NCI-H2029 (cell line): Measurements from ENCODE around the gene VTI1A.

Experiments used
- DNase-seq: peaks from one replicate; lab custom pipeline; 2025; lab: John Stamatoyannopoulos, UW

Gene VTI1A

GRCh38 chr10:112546474-112546873, 99.5 kb downstream of the VTI1A start:
- no peak for DNase-seq

GRCh38 chr10:112548535-112549276, 101.7 kb downstream of the VTI1A start:
- no peak for DNase-seq

- no peak for DNase-seq
Observed at GRCh38 chr10:112552593-112553110, 105.6 kb downstream of the VTI1A start.

- DNase-seq: no peak
Observed at GRCh38 chr10:112553315-112553714, 106.3 kb downstream of the VTI1A start.

GRCh38 chr10:112554263-112554662, 107.2 kb downstream of the VTI1A start:
- DNase-seq: no peak

GRCh38 chr10:112557197-112557596, 110.2 kb downstream of the VTI1A start:
- DNase-seq: no peak

- DNase-seq: no peak
Observed at GRCh38 chr10:112558476-112559142, 111.6 kb downstream of the VTI1A start.

- no peak for DNase-seq
Observed at GRCh38 chr10:112559349-112559748, 112.3 kb downstream of the VTI1A start.

GRCh38 chr10:112562122-112562521, 115.1 kb downstream of the VTI1A start:
- no peak for DNase-seq

GRCh38 chr10:112562809-112563663, 116.0 kb downstream of the VTI1A start:
- peak; percentile 86 for DNase-seq

GRCh38 chr10:112564337-112564736, 117.3 kb downstream of the VTI1A start:
- DNase-seq: no peak

- peak; percentile 35 for DNase-seq
Observed at GRCh38 chr10:112565434-112566053, 118.5 kb downstream of the VTI1A start.

- DNase-seq: no peak
Observed at GRCh38 chr10:112570585-112570984, 123.6 kb downstream of the VTI1A start.

- DNase-seq: no peak
Observed at GRCh38 chr10:112579578-112579977, 132.6 kb downstream of the VTI1A start.

GRCh38 chr10:112580267-112580666, 133.3 kb downstream of the VTI1A start:
- no peak for DNase-seq

GRCh38 chr10:112581921-112582320, 134.9 kb downstream of the VTI1A start:
- no peak for DNase-seq

GRCh38 chr10:112583236-112583939, 136.4 kb downstream of the VTI1A start:
- DNase-seq: no peak

GRCh38 chr10:112584276-112584675, 137.3 kb downstream of the VTI1A start:
- DNase-seq: no peak

- DNase-seq: no peak
Observed at GRCh38 chr10:112585126-112585525, 138.1 kb downstream of the VTI1A start.

GRCh38 chr10:112585960-112586359, 138.9 kb downstream of the VTI1A start:
- no peak for DNase-seq

- no peak for DNase-seq
Observed at GRCh38 chr10:112587729-112588128, 140.7 kb downstream of the VTI1A start.
